HUES48 (cell line): Measurements from ENCODE around the gene LIN7B.
A peak's percentile ranks its signal among the peaks of the same experiment; 100 is the strongest.

Experiments
- H3K27ac ChIP-seq: one replicate; pipeline ENCODE4 v1.7.0; 2013; ENCODE audit warnings: low read depth, low read length, inconsistent platforms
- H3K27me3 ChIP-seq: 2 replicates; pipeline ENCODE4 v1.6.1; 2013; ENCODE audit warnings: mild to moderate bottlenecking, low read length; ENCODE audit not compliant: control insufficient read depth, insufficient read depth
- H3K36me3 ChIP-seq: 2 replicates; pipeline ENCODE4 v1.6.1; 2013; ENCODE audit warnings: low read length; ENCODE audit not compliant: control insufficient read depth, insufficient read depth
- H3K4me1 ChIP-seq: 2 replicates; pipeline ENCODE4 v1.6.1; 2013; ENCODE audit warnings: mild to moderate bottlenecking, low read length; ENCODE audit not compliant: control insufficient read depth, insufficient read depth
- H3K4me3 ChIP-seq: 2 replicates; pipeline ENCODE4 v1.5.1; 2013; ENCODE audit warnings: mild to moderate bottlenecking, low read depth, low read length
- H3K9ac ChIP-seq: 2 replicates; pipeline ENCODE4 v1.6.1; 2013; ENCODE audit warnings: mild to moderate bottlenecking, low read depth, low read length, moderate library complexity
- H3K9me3 ChIP-seq: 2 replicates; pipeline ENCODE4 v1.6.1; 2013; ENCODE audit warnings: low read length; ENCODE audit not compliant: control insufficient read depth, insufficient read depth

LIN7B gene

DNA sequence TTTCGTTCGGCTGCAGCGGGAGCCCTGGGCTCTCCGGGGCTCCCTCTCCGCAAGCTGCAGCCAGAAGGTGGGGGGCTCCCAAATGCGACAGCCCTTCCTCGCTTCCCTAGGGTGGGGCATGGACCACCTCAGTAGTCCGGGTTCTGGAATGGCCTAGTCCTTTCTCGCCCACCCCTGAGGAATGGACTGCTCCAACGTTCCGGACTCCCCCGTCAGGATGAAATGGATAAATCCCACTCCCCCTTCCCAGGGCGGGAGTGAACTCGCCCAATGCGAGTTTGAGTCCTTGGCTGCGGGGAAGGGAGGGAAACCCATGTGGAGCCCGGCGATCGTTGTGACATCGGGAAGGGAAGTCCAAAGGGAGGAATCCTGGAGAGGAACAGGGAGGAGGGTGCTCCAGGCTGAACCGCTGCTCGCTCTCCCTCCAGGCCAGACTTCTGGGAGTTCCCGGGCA, 35.5 kb downstream of the LIN7B start:
- Histone ChIP-seq H3K27ac (peak overlapping the region; percentile 87), H3K9me3 (no peaks in the 10 kb centered on the region), H3K27me3 (peaks cover 14% of the 10 kb centered on the region), H3K4me3 (peak overlapping the region; percentile 95), H3K36me3 (no peaks in the 10 kb centered on the region; the same call in 1 of the 2 replicates), H3K9ac (peak overlapping the region; percentile 79), H3K4me1 (peaks cover 14% of the 10 kb centered on the region)

DNA sequence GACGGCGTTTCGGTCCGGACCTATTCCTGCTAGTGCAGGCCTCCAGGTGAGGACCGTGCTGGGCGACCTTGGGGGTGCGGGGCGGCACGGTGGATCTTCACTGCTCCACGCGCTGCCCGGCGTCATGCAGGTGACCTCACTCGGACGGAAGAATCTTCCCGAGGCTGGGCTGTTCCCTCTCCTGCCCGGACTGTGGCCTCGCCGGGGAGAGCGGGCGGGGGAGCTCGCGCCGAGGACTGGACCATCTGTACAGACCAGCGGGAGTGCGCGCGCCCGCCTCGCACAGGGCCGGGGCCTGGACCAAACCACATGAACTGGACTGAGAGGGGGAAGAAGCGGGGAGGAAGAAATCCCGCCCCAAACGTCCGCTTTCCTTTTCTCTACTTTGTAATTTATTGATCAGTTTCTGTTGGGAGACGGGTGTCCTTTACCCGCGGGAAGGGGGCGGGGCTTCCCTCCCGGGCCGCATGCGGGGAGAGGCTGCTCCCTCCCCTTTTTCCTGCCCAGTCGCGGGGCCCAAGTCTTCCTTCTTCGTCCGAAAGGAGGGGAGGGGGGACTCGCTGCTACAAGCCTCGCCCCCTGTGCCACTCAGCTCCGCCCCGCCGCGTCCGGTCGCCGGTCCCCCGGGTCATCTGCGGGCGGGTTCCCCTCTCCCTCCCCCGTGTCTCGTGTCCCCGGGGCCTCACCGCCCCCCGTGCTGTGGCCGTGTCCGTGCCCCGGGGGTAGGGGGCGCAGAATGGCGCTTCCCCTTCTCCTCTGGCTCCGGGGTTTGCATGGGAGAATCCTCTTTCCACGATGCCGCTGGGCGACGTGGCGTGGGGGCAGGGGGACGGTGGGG, 36.2 kb downstream of the LIN7B start:
- Histone ChIP-seq H3K4me3 (peak overlapping the region; percentile 95), H3K36me3 (no peaks in the 10 kb centered on the region; the same call in 1 of the 2 replicates), H3K27me3 (peaks cover 14% of the 10 kb centered on the region), H3K9me3 (no peaks in the 10 kb centered on the region), H3K27ac (peak overlapping the region; percentile 87), H3K4me1 (peaks cover 14% of the 10 kb centered on the region), H3K9ac (peak overlapping the region; percentile 79)

GRCh38 chr19:49150944-49151243, 36.7 kb downstream of the LIN7B start:
- peaks cover 19% of the 10 kb centered on the region for H3K4me1 ChIP-seq
- H3K9me3 ChIP-seq: no peaks in the 10 kb centered on the region
- peak overlapping the region; percentile 95 for H3K4me3 ChIP-seq
- no peaks in the 10 kb centered on the region; the same call in 1 of the 2 replicates for H3K36me3 ChIP-seq
- no peak overlapping the region for H3K27ac ChIP-seq
- peaks cover 17% of the 10 kb centered on the region for H3K27me3 ChIP-seq
- no peak overlapping the region for H3K9ac ChIP-seq

DNA sequence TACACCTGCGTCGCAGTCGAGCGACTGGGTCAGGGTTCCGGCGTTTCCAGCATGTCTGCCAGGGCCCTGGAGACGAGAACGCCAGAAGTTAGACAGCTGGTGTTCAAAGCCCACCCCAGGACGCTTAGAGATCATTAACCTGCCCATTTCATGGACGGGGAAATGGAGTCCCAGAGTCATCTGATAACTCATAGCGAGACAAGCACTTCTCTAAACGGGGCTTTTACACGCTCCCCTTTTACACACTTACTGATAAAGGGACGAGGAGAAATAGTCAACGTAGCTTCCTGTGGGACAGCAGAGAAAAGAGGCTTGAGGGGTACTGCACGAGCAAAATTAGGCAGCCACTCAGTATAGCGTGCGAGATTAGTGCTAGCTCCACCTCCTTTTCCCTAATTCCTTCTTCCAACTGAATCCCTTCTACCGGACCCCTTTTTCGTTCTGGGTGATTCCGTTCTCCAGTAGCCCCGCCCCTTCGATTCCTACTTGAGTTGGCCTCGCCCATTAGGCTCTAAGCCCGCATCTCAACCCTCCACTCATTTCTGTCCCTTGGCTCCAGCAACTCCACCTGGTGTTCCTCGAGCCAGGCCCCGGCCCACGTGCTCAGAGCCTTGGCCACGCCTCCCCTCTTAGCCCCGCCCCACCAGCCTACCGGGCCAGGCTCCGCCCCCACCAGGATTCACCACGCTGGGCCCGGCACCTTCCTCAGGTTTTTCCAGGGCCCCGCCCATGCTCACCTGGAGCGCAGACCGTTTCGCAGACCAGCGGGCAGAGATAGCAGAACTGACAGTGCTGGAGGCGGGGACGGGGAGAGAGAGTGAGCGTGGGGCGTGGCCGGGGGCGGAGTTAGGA, 37.3 kb downstream of the LIN7B start:
- H3K27me3 ChIP-seq: peaks cover 21% of the 10 kb centered on the region
- no peaks in the 10 kb centered on the region for H3K9me3 ChIP-seq
- peaks cover 23% of the 10 kb centered on the region for H3K4me1 ChIP-seq
- H3K4me3 ChIP-seq: peak overlapping the region; percentile 95
- H3K27ac ChIP-seq: no peak overlapping the region
- no peaks in the 10 kb centered on the region; the same call in 1 of the 2 replicates for H3K36me3 ChIP-seq
- no peak overlapping the region for H3K9ac ChIP-seq

DNA sequence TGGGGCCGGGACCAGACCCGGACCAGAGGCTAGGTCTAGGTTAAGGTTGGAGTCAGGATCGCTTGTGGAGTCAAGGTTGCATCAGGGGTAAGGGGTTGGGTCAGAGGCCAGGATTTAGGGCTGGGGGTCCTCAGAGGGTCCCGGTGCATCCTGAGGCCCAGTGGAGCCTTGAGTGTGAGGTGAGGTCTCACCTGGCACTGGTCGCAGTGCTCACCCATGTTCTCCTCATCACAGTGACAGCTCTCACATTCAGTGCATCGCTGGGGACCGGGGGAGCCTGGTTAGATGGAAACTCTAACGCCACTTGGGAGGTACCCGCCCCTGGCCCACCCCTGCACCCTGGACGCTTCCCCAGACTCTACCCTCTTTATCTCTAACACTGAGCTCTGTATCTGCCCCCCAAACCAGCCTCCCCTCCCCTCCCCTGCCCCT, 38.0 kb downstream of the LIN7B start:
- Histone ChIP-seq H3K27me3 (peaks cover 21% of the 10 kb centered on the region), H3K4me1 (peaks cover 20% of the 10 kb centered on the region), H3K27ac (no peak overlapping the region), H3K36me3 (no peaks in the 10 kb centered on the region; the same call in 1 of the 2 replicates), H3K9ac (no peak overlapping the region), H3K9me3 (no peaks in the 10 kb centered on the region), H3K4me3 (peak overlapping the region; percentile 42; the same call in 1 of the 2 replicates)

DNA sequence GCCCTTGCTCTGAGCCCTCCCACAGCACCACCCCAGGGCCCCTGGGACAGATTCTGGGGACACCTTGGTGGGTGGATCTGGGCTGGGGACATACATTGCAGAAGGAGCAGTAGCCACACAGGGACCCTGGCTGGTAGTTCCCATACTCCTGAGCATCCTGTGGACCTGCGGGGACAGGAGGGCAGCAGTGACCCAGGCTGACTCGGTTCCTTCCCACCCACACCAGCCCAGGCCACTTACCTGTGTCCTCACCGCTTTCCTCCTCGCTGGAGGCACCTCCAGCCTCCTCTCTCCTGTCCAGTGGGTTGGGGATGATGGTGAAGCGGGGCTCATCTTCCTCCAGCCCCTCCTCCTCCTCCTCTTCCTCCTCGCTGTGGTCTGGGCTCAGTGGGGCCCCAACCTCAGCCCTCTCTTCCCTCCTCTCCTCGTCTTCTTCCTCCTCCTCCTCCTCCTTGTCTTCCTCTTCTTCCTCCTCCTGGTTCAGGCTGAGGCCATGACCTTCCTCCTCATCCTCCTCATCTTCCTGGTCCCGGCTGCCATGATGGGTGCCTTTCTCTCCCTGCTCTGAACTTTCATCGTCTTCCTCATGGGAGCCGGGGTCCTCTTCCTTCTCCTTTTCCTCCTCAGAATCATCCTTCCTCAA, 39.1 kb downstream of the LIN7B start:
- Histone ChIP-seq H3K4me1 (peaks cover 17% of the 10 kb centered on the region), H3K4me3 (no peak overlapping the region), H3K27me3 (peaks cover 21% of the 10 kb centered on the region), H3K9ac (no peak overlapping the region), H3K27ac (no peak overlapping the region), H3K9me3 (no peaks in the 10 kb centered on the region), H3K36me3 (no peaks in the 10 kb centered on the region)

- Histone ChIP-seq H3K9me3 (no peaks in the 10 kb centered on the region), H3K4me1 (peaks cover 14% of the 10 kb centered on the region; the same call in 1 of the 2 replicates), H3K27me3 (peaks cover 26% of the 10 kb centered on the region), H3K27ac (no peak overlapping the region), H3K9ac (no peak overlapping the region), H3K4me3 (no peak overlapping the region), H3K36me3 (no peaks in the 10 kb centered on the region)
Measured at GRCh38 chr19:49154279-49154678, 40.1 kb downstream of the LIN7B start.

DNA sequence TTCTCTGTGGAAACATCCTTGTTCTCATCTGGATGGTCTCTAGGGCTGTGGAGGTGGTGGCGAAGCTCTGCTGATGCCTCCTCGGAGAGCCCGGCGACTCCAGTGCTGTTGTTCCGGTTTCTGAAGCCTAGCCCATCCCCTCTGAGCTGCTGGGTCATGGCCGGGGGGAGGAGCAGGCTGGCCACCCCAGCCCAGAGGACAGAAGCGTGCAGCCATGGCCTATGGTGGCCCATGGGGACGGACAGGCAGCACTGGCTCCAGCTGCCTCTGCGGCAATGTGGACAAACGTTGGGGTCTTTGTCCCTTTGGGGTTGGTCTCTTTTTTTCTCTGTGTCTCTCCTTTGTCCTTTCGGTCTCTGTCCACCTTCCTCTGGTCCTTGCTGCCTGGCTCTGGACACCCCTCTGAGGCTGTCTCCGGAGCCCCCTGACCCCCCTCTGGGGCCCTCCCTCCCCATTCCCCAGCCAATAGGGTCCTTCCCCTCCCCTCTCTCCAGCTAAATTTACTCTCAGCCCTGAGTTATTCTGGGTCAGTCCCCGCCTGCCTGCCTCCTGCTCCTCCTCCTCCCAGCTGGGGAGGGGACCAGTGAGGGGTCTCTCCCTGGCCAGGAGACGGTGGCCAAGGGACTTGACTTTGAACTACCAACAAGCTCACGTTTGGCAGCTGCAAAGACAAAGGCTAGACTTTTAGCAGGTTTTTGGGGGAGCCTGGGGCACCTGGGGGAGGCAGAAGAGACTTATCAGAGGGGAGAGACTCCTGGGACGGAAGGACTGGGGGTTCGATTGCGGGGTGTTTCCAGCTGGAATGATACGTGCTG, 41.0 kb downstream of the LIN7B start, which contains the start of gene HRC:
HRC (minus strand) TSS at position 392 of the 815 bp plus-strand sequence; CDS start at position 233, 159 bp downstream.
- Histone ChIP-seq H3K27me3 (peaks cover 26% of the 10 kb centered on the region), H3K4me1 (peaks cover 14% of the 10 kb centered on the region; the same call in 1 of the 2 replicates), H3K9ac (no peak within 1 kb of the TSS), H3K9me3 (no peaks in the 10 kb centered on the region), H3K27ac (no peak within 1 kb of the TSS), H3K36me3 (no peaks in the 10 kb centered on the region), H3K4me3 (no peak within 1 kb of the TSS)

GRCh38 chr19:49155820-49156346, 41.7 kb downstream of the LIN7B start:
- H3K27me3 ChIP-seq: peaks cover 26% of the 10 kb centered on the region
- H3K27ac ChIP-seq: no peak overlapping the region
- H3K9ac ChIP-seq: no peak overlapping the region
- peaks cover 14% of the 10 kb centered on the region; the same call in 1 of the 2 replicates for H3K4me1 ChIP-seq
- H3K36me3 ChIP-seq: no peaks in the 10 kb centered on the region
- no peaks in the 10 kb centered on the region for H3K9me3 ChIP-seq
- H3K4me3 ChIP-seq: no peak overlapping the region
